ENCODE results near the gene RARS2. TPM values are rescaled to one million over a fixed set of nuclear protein-coding genes. Genes with fewer than 3 reads are reported as not detected.

Gene RARS2
- total RNA-seq, 6 experiments from 2014 or later = 48.3 to 62.0 (median 58.3) TPM

- DNase-seq = no peak
- Mint-ChIP-seq H3K27ac (no peak overlapping the region), H3K4me1 (ENCODE audit: low read depth) (peaks cover 14% of the 10 kb centered on the region), H3K36me3 (ENCODE audit: low read depth) (peaks cover 33% of the 10 kb centered on the region), H3K4me3 (no peak overlapping the region), H3K27me3 (ENCODE audit: insufficient read depth) (no peaks in the 10 kb centered on the region), H3K9me3 (peaks cover 8% of the 10 kb centered on the region; the same call in 1 of the 2 replicates)
- TF ChIP-seq, protein P1, sequence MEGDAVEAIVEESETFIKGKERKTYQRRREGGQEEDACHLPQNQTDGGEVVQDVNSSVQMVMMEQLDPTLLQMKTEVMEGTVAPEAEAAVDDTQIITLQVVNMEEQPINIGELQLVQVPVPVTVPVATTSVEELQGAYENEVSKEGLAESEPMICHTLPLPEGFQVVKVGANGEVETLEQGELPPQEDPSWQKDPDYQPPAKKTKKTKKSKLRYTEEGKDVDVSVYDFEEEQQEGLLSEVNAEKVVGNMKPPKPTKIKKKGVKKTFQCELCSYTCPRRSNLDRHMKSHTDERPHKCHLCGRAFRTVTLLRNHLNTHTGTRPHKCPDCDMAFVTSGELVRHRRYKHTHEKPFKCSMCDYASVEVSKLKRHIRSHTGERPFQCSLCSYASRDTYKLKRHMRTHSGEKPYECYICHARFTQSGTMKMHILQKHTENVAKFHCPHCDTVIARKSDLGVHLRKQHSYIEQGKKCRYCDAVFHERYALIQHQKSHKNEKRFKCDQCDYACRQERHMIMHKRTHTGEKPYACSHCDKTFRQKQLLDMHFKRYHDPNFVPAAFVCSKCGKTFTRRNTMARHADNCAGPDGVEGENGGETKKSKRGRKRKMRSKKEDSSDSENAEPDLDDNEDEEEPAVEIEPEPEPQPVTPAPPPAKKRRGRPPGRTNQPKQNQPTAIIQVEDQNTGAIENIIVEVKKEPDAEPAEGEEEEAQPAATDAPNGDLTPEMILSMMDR (IDR thresholded peaks at IDR 0.05) = no peak
Observed at GRCh38 chr6:87538510-87539260, 51.1 kb downstream of the RARS2 start.

- DNase-seq = no peak
- H3K27ac Mint-ChIP-seq = no peak overlapping the region
Observed at GRCh38 chr6:87534377-87535047, 55.3 kb downstream of the RARS2 start.

DNA sequence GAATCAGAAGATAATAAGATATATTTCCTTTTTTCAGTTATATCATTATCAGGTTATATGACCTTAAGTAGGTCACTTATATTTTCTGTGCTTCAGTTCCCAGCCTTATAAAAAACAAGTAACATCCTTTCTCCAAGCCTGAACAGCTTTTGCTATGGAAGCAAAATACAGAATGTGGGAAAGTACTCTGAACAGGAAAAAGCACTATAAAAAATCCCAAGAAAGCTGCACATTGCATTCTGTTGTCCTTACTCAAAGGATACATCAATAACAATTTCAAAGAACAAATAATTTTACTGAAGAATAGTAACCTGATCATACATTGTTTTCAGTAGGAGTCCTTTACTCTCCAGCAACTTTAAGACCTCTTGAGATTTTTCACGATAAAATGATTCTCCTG lies 60.6 kb downstream of the RARS2 start:
- H3K27me3 Mint-ChIP-seq (ENCODE audit: insufficient read depth) = no peaks in the 10 kb centered on the region; the same call in 1 of the 2 replicates
- H3K36me3 Mint-ChIP-seq (ENCODE audit: low read depth) = peaks cover 37% of the 10 kb centered on the region
- no peaks in the 10 kb centered on the region for H3K9me3 Mint-ChIP-seq
- no peak overlapping the region for H3K4me3 Mint-ChIP-seq
- no peak overlapping the region for H3K27ac Mint-ChIP-seq
- no peak for DNase-seq
- H3K4me1 Mint-ChIP-seq (ENCODE audit: low read depth) = no peaks in the 10 kb centered on the region
- TF ChIP-seq, protein P1 (IDR thresholded peaks at IDR 0.05) = no peak

More at GRCh38 chr6:87534377-87535047, 55.3 kb downstream of the RARS2 start:
- peaks cover 10% of the 10 kb centered on the region for H3K4me1 Mint-ChIP-seq (ENCODE audit: low read depth)
- no peaks in the 10 kb centered on the region; the same call in 1 of the 2 replicates for H3K27me3 Mint-ChIP-seq (ENCODE audit: insufficient read depth)
- H3K36me3 Mint-ChIP-seq (ENCODE audit: low read depth) = peaks cover 15% of the 10 kb centered on the region
- no peak overlapping the region for H3K4me3 Mint-ChIP-seq
- TF ChIP-seq, protein P1 (IDR thresholded peaks at IDR 0.05) = no peak
- H3K9me3 Mint-ChIP-seq = no peaks in the 10 kb centered on the region

DNA sequence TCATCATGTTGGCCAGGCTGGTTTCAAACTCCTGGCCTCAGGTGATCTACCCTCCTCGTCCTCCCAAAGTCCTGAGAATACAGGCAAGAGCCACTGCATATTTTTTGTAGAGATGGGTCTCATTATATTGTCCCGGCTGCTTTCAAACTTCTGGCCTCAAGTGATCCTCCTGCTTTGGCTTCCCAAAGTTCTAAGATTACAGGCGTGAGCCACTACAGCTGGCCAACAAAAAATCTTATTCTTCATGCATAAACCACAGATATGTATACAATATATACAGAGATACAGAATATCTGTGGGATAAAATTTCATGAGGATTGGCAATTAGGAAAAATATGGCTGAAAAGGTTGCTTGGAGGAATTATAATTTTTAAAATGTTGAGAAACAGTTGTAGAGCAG lies 67.1 kb downstream of the RARS2 start:
- no peaks in the 10 kb centered on the region for H3K4me1 Mint-ChIP-seq (ENCODE audit: low read depth)
- peaks cover 33% of the 10 kb centered on the region for H3K36me3 Mint-ChIP-seq (ENCODE audit: low read depth)
- TF ChIP-seq, protein P1 (IDR thresholded peaks at IDR 0.05) = no peak
- H3K27me3 Mint-ChIP-seq (ENCODE audit: insufficient read depth) = no peaks in the 10 kb centered on the region
- DNase-seq = no peak
- H3K9me3 Mint-ChIP-seq = no peaks in the 10 kb centered on the region
- H3K27ac Mint-ChIP-seq = no peak overlapping the region; the same call in 1 of the 2 replicates
- H3K4me3 Mint-ChIP-seq = no peak overlapping the region

GRCh38 chr6:87518453-87518852 lies 71.3 kb downstream of the RARS2 start:
- Mint-ChIP-seq H3K36me3 (ENCODE audit: low read depth) (peaks cover 29% of the 10 kb centered on the region), H3K4me3 (no peak overlapping the region), H3K27ac (no peak overlapping the region), H3K4me1 (ENCODE audit: low read depth) (no peaks in the 10 kb centered on the region), H3K9me3 (no peaks in the 10 kb centered on the region), H3K27me3 (ENCODE audit: insufficient read depth) (no peaks in the 10 kb centered on the region; the same call in 1 of the 2 replicates)
- TF ChIP-seq, protein P1 (IDR thresholded peaks at IDR 0.05) = no peak
- DNase-seq = no peak
